Activated CD8-positive, alpha-beta T cell treated with anti-CD3 and anti-CD28 coated beads, Interleukin-2, amount 10 ng/mL, durations not matched to agents 7 days and 5 days (primary cell): Measurements from ENCODE around the gene CFL1. TPM values are rescaled to one million over a fixed set of nuclear protein-coding genes. Genes with fewer than 3 reads are reported as not detected.

Experiments used
- ATAC-seq: fragments of 150-1000 bp; cut with Tn5 transposase; one replicate; pipeline ENCODE4 v1.10.0; 2021; ENCODE audit warnings: moderate library complexity
- CTCF ChIA-PET: fragments of 350-600 bp; sonication (Branson Sonifier 250); formaldehyde crosslinking; loops from one replicate; lab custom pipeline; 2021; ENCODE audit warnings: antibody characterized with exemption; lab: Charles Lee
- POLR2A ChIA-PET: fragments of 350-600 bp; sonication (Branson Sonifier 250); formaldehyde crosslinking; loops from one replicate; lab custom pipeline; 2021; ENCODE audit warnings: antibody characterized with exemption; lab: Charles Lee
- DNase-seq: peaks from one replicate; pipeline ENCODE4 v3.0.0-alpha.2; 2020
- H3K27ac Mint-ChIP-seq: one replicate; pipeline ENCODE4 v1.8.0; 2021; ENCODE audit warnings: mild to moderate bottlenecking, mixed read lengths
- H3K27me3 Mint-ChIP-seq: one replicate; pipeline ENCODE4 v1.8.0; 2021; ENCODE audit warnings: low read depth, mixed read lengths
- H3K36me3 Mint-ChIP-seq: one replicate; pipeline ENCODE4 v1.8.0; 2021; ENCODE audit warnings: low read depth, mixed read lengths
- H3K4me1 Mint-ChIP-seq: one replicate; pipeline ENCODE4 v1.8.0; 2021; ENCODE audit warnings: low read depth, mixed read lengths
- H3K4me3 Mint-ChIP-seq: one replicate; pipeline ENCODE4 v1.8.0; 2021; ENCODE audit warnings: mild to moderate bottlenecking, mixed read lengths
- H3K9me3 Mint-ChIP-seq: one replicate; pipeline ENCODE4 v1.8.0; 2022; ENCODE audit warnings: mixed read lengths; ENCODE audit not compliant: insufficient read depth
- total RNA-seq, 2 experiments: library from RNA; stranded (reverse); gene quantifications; one replicate each; pipeline ENCODE4 v1.2.3, GENCODE V29; 2021

Gene CFL1
- total RNA-seq, 2 experiments from 2014 or later = 2,110 to 2,145 TPM

GRCh38 chr11:65869643-65870306, 11.8 kb upstream of the CFL1 start:
- H3K4me3 Mint-ChIP-seq = no peak overlapping the region
- no peak for ATAC-seq
- peaks cover 24% of the 10 kb centered on the region for H3K36me3 Mint-ChIP-seq
- ChIA-PET CTCF (interaction anchor here (1.4 to 18.4 kb wide), 3 partner anchors 10 to 176 kb away, joined by 3 to 584 read pairs (median 90); partner anchors contain the start of genes CCDC85B, CTSW, FIBP and MUS81), POLR2A (interaction anchor here (1.3 to 6.6 kb wide), 4 partner anchors 9 to 21 kb away, joined by 6 to 143 read pairs (median 14); partner anchors contain the start of genes CCDC85B, CFL1, CTSW and MUS81)
- H3K27me3 Mint-ChIP-seq = peaks cover 5% of the 10 kb centered on the region
- no peak for DNase-seq
- peaks cover 56% of the 10 kb centered on the region for H3K4me1 Mint-ChIP-seq
- no peaks in the 10 kb centered on the region for H3K9me3 Mint-ChIP-seq
- no peak overlapping the region for H3K27ac Mint-ChIP-seq

GRCh38 chr11:65868907-65869306, 10.9 kb upstream of the CFL1 start:
- DNase-seq (no peak), ATAC-seq (no peak)
- no peak overlapping the region for H3K27ac Mint-ChIP-seq
- H3K9me3 Mint-ChIP-seq = no peaks in the 10 kb centered on the region
- H3K4me1 Mint-ChIP-seq = peaks cover 56% of the 10 kb centered on the region
- peaks cover 5% of the 10 kb centered on the region for H3K27me3 Mint-ChIP-seq
- CTCF ChIA-PET = interaction anchor here (1.4 to 18.4 kb wide), 3 partner anchors 9 to 177 kb away, joined by 3 to 584 read pairs (median 90); partner anchors contain the start of genes CCDC85B, CTSW, FIBP and MUS81
- POLR2A ChIA-PET = interaction anchor here (1.3 to 6.6 kb wide), 3 partner anchors 9 to 22 kb away, joined by 6 to 143 read pairs (median 9); partner anchors contain the start of genes CCDC85B, CFL1 and MUS81
- H3K36me3 Mint-ChIP-seq = peaks cover 28% of the 10 kb centered on the region
- H3K4me3 Mint-ChIP-seq = no peak overlapping the region

GRCh38 chr11:65868076-65868667, 10.2 kb upstream of the CFL1 start:
- POLR2A ChIA-PET = interaction anchor here (1.7 to 6.6 kb wide), 2 partner anchors 8 to 16 kb away, joined by 9 to 143 read pairs; partner anchors contain the start of genes CFL1 and MUS81
- H3K4me1 Mint-ChIP-seq = peaks cover 49% of the 10 kb centered on the region
- H3K27me3 Mint-ChIP-seq = peaks cover 3% of the 10 kb centered on the region
- peaks cover 35% of the 10 kb centered on the region for H3K36me3 Mint-ChIP-seq
- ATAC-seq = no peak
- DNase-seq = no peak
- no peak overlapping the region for H3K4me3 Mint-ChIP-seq
- CTCF ChIA-PET = interaction anchor here (4.7 to 18.4 kb wide), 2 partner anchors 8 to 17 kb away, joined by 90 to 584 read pairs; partner anchors contain the start of genes CCDC85B, CTSW, FIBP and MUS81
- H3K9me3 Mint-ChIP-seq = no peaks in the 10 kb centered on the region
- no peak overlapping the region for H3K27ac Mint-ChIP-seq

DNA sequence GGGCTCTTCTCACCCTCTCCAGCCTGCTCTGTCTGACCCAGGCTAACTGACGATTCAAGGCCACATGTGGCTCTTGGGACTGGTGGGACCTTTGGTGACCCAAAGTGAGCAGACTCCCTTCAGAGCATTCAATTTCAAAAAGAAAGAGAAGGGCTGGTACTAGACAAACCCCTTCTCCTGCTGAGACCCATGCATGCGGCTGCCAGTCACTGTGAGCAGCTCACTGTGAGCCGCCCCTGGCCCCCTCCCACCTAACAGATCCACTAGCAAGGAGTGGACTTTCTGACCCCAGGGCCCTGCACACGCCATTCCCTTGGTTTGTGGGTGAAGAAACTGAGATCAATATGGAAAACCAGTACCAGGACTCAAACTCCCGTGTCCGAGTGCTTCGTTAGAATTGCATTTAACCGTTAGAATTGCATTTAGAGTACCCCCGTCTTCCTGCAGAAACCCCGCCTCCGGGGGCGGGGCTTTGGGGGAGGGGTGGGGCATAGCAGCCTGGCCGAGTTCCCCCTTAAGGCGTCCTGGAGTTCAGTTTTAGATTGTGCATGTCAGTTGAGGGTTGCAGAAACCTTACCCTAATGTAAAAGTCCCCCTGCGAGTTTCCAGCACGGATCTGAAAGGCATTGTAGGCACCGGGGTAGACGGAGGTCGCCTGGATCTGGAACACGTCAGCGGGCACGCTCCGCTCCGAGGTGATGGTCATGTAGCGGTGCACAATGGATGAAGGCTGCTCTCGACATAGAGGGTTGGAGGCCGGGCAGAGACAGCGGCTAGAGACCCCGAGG, 9.5 kb upstream of the CFL1 start:
- ChIA-PET CTCF (interaction anchor here (18.4 kb wide), 1 partner anchor 18 kb away, joined by 584 read pairs; the partner anchor contains the start of genes CCDC85B, CTSW and FIBP), POLR2A (interaction anchor here (1.5 to 1.7 kb wide), 2 partner anchors 15 to 21 kb away, joined by 4 to 9 read pairs; partner anchors contain the start of gene FIBP)
- no peak overlapping the region for H3K27ac Mint-ChIP-seq
- peaks cover 51% of the 10 kb centered on the region for H3K4me1 Mint-ChIP-seq
- H3K36me3 Mint-ChIP-seq = peaks cover 42% of the 10 kb centered on the region
- no peak overlapping the region for H3K4me3 Mint-ChIP-seq
- ATAC-seq (no peak), DNase-seq (no peak)
- no peaks in the 10 kb centered on the region for H3K27me3 Mint-ChIP-seq
- H3K9me3 Mint-ChIP-seq = no peaks in the 10 kb centered on the region

DNA sequence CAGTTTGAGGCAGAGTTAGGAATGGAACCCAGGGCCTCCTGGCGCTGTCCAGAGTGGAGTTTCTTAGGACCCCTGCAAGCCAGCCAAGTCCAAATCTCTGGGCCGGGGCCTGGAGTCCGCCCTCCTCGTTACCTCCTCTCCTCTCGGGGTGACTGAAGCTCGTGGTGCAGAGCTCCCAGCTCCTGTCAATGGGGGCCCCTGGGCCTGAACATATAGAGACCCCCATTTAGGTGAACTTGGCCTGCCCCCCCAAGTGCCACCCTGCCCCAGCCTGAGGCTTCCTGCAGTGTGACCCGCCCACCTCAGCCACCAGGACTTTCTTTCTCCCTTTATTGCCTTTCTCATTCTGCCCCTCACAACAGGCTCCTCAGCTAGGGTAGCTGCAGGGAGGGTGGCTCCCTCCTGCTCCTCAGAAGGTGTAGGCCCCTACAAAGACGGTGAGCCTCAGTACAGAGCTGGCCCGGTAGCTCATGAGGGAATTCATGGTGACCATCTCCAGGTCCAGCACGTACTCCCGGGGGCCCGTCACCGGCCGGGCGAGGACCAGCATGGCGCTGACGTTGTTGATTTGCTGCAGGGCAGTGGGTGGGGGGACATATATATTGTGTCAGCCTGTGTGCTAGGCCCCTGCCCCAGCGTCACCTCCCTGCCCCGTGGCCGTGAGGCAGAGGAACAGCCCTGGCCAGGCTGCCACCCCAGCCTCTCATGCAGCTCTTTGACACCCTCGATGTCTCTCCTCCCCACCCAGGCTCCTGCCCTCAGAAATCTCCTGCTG, 8.7 kb upstream of the CFL1 start:
- H3K4me3 Mint-ChIP-seq = no peak overlapping the region
- ChIA-PET CTCF (interaction anchor here (1.0 to 18.4 kb wide), 2 partner anchors 15 to 18 kb away, joined by 3 to 584 read pairs; partner anchors contain the start of genes CCDC85B, CTSW and FIBP), POLR2A (interaction anchor here (0.6 to 1.6 kb wide), 4 partner anchors 13 to 24 kb away, joined by 3 to 7 read pairs (median 4); partner anchors contain the start of genes CCDC85B, CTSW and FIBP)
- peaks cover 55% of the 10 kb centered on the region for H3K4me1 Mint-ChIP-seq
- peaks cover 50% of the 10 kb centered on the region for H3K36me3 Mint-ChIP-seq
- ATAC-seq = no peak
- no peaks in the 10 kb centered on the region for H3K27me3 Mint-ChIP-seq
- H3K27ac Mint-ChIP-seq = no peak overlapping the region
- H3K9me3 Mint-ChIP-seq = no peaks in the 10 kb centered on the region
- DNase-seq = no peak

DNA sequence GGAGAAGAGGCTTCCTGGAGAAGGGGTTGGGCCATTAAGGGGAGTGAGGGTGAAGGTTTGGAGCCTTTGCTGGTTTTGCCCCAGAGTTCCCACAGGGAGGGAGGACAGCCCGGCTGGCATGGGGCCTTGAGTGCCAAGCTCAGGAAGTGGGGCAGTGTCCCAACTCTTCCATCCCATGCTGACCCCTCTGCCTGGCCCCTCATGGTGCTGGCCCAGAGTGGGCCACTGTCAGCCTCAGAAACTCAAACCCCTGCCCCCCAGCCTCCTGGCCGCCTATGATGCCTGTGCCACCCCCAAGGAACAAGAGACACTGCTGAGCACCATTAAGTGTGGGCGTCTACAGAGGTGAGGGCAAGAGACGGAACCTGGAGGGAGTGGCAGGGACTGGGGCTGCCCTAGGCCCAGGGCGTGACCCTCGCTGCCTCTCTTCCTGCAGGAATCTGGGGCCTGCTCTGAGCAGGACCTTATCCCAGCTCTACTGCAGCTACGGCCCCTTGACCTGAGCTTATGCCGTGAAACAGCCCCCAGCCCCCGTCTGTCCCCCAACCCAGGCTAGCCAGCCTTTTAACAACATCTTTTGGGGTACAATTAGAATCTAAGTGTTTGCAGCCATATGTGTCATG, 7.7 kb upstream of the CFL1 start:
- Mint-ChIP-seq H3K9me3 (no peaks in the 10 kb centered on the region), H3K4me3 (no peak overlapping the region), H3K4me1 (peaks cover 51% of the 10 kb centered on the region), H3K27ac (no peak overlapping the region), H3K36me3 (peaks cover 60% of the 10 kb centered on the region), H3K27me3 (no peaks in the 10 kb centered on the region)
- DNase-seq (no peak), ATAC-seq (no peak)
- ChIA-PET CTCF (interaction anchor here (1.0 to 18.4 kb wide), 2 partner anchors 14 to 19 kb away, joined by 3 to 584 read pairs; partner anchors contain the start of genes CCDC85B, CTSW and FIBP), POLR2A (interaction anchor here (0.7 to 1.6 kb wide), 2 partner anchors 14 to 16 kb away, joined by 3 to 7 read pairs; partner anchors contain the start of gene CTSW)

GRCh38 chr11:65864706-65865471, 6.9 kb upstream of the CFL1 start:
- POLR2A ChIA-PET = no interaction called here
- DNase-seq = no peak

DNA sequence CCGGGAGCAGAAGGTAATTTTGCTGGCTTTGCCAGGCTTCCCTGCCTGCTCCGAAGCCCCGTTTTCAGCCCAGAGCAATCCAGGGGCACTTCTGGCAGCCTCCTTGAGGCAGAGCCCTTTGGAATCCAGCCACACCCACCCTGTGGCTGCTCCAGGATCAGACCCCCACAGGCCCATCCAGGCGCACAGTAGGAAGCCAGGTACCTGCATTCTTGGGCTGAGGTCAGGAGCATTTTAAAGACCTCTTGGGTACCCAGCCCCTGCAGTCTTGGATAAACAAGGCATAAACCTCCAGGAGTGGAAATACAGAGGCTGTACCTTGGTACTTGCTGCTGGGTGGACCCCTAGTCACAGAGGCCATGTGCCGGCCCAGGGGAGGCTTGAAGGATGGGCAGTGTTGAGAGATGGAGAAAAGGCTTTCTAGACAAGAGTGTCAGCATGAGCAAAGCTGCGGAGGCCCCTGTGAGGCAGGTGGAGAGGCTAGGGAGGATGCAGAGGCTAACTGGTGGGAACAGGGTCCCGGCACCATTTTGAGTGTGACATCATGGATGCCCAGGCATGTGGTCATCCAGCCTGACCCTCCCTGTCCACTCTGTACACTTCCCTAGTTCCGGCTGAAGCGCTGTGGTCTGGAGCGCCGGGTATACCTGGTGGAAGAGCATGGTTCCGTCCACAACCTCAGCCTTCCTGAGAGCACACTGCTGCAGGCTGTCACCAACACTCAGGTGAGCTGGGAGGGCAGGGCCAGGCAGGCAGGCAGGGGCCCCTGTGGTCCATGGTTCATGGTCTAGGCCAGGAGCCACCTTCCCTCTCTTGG, 6.1 kb upstream of the CFL1 start:
- ChIA-PET CTCF (interaction anchor here (18.4 kb wide), 1 partner anchor 21 kb away, joined by 584 read pairs; the partner anchor contains the start of genes CCDC85B, CTSW and FIBP), POLR2A (interaction anchor here (7.6 kb wide), 1 partner anchor 7 kb away, joined by 143 read pairs; the partner anchor contains the start of gene EFEMP2)
- peaks cover 44% of the 10 kb centered on the region for H3K4me1 Mint-ChIP-seq
- H3K9me3 Mint-ChIP-seq = no peaks in the 10 kb centered on the region
- H3K36me3 Mint-ChIP-seq = peaks cover 66% of the 10 kb centered on the region
- no peaks in the 10 kb centered on the region for H3K27me3 Mint-ChIP-seq
- ATAC-seq = no peak
- no peak for DNase-seq
- no peak overlapping the region for H3K27ac Mint-ChIP-seq
- no peak overlapping the region for H3K4me3 Mint-ChIP-seq

More at GRCh38 chr11:65864706-65865471, 6.9 kb upstream of the CFL1 start:
- no peak for ATAC-seq
- Mint-ChIP-seq H3K27ac (no peak overlapping the region), H3K4me1 (peaks cover 47% of the 10 kb centered on the region), H3K9me3 (no peaks in the 10 kb centered on the region), H3K27me3 (no peaks in the 10 kb centered on the region), H3K36me3 (peaks cover 65% of the 10 kb centered on the region), H3K4me3 (no peak overlapping the region)
- CTCF ChIA-PET = interaction anchor here (18.4 kb wide), 1 partner anchor 20 kb away, joined by 584 read pairs; the partner anchor contains the start of genes CCDC85B, CTSW and FIBP
